GM12801 (cell line): Measurements from ENCODE around the gene BET1.

ENCODE experiments used
- TF ChIP-seq, protein P1 (sequence below): IDR thresholded peaks from one replicate; pipeline ENCODE4 v1.5.1; 2011; ENCODE audit warnings: control low read depth; ENCODE audit not compliant: insufficient read length; ENCODE audit errors: extremely low read depth

The BET1 gene

DNA sequence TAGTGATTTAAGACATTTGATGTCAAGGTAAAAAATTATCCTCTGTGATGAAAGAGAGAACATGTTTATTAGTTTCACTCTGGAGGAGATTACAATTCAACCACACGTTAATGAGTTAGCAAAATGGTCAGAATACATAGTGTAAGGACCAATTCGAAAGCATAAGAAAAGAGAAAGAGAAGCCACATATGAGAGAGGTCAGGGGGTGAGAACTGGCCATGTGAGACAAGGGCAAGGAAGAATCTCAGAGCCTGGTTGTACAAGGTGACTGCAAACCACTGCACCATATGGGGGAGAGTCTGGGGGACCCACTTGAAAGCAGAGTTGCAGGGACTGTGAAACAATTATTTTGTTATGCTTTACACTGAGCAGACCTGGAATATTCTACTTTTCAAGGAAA is 27.7 kb upstream of the BET1 start:
- TF ChIP-seq, protein P1, sequence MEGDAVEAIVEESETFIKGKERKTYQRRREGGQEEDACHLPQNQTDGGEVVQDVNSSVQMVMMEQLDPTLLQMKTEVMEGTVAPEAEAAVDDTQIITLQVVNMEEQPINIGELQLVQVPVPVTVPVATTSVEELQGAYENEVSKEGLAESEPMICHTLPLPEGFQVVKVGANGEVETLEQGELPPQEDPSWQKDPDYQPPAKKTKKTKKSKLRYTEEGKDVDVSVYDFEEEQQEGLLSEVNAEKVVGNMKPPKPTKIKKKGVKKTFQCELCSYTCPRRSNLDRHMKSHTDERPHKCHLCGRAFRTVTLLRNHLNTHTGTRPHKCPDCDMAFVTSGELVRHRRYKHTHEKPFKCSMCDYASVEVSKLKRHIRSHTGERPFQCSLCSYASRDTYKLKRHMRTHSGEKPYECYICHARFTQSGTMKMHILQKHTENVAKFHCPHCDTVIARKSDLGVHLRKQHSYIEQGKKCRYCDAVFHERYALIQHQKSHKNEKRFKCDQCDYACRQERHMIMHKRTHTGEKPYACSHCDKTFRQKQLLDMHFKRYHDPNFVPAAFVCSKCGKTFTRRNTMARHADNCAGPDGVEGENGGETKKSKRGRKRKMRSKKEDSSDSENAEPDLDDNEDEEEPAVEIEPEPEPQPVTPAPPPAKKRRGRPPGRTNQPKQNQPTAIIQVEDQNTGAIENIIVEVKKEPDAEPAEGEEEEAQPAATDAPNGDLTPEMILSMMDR, result no peak

DNA sequence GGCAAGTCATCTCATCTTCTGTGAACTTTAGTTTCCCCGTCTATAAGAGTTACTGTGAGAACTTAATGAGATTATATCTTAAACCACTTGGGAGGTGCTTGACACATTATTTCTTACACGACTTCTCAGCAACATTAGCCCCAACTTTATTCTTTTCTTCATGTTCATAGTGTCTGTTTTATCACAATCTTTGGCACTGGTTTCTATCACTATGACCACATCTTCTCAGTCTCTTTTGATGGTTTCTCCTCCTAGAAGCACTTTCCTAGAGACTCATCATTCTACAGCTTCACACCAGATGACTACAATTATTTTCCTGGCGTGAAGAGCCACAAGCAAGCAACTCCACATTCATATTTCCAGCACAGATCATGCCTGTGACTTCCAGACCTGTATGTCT is 26.5 kb upstream of the BET1 start:
- TF ChIP-seq, protein P1, result no peak

DNA sequence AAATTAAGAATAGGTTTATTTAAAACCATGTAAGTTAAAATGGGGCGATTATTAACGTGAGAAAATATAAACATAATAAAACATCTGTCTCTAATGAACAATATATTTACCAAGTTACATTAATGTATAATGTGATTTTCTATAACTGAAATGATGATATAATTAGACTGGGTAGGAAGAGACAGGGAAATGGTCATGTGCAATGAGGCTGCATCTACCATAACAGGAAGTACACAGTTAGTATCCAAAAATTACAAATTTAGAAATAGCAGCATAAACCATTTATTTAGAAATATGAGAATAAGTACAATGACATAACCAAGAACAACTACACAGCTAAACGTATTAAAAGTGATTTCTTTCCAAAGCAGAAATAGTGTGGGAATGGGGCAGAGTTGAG is 25.8 kb upstream of the BET1 start:
- TF ChIP-seq, protein P1, result no peak

DNA sequence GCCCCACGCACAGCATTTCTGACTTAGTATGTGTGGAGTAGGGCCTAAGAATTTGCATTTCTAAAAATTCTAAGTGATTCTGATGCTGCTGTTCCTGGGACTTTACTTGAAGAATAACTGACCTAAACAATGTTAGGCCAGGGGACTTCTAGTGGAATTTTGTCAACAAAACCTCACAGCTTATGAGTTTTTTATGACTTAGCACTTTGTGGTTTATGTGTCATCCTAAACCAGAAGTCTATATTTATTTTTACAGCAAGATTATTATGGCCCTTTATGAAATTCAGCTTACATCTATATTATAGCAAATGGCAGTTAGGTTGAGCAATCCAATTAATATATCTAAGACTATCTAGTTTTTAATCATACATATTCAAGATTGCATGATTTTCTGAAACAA is 24.6 kb upstream of the BET1 start:
- TF ChIP-seq, protein P1, result no peak

DNA sequence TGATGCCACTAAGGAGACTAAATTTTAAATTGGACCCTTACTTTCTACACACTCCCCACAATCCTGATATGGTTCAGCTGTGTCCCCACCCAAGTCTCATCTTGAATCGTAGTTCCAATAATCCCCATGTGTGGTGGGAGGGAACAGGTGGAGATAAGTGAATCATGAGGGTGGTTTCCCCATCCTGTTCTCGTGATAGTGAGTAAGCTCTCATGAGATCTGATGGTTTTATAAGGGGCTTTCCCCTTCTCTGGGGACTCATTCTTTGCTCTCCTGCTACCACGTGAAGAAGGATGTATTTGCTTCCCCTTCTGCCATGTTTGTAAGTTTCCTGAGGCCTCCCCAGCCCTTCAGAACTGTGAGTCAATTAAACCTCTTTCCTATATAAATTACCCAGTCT is 18.4 kb upstream of the BET1 start:
- TF ChIP-seq, protein P1, result no peak

DNA sequence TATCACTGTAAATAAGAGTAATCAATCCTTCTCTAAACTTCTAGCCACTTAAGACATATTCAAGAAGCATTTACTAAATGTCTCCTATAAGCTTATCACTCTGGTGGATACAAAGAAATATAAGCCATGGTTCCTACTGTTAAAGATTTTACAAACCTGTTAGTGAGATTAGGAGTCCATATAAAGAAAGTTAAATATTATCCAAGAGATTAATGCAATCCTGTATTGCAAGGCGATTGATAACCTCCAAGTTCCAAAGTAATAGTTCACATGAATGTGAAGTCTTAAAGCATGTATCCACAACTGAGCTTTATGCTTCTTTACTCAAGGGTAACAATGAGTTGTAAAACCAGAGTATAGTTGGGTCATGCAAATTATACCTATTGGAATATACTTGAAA is 12.6 kb upstream of the BET1 start:
- TF ChIP-seq, protein P1, result no peak

DNA sequence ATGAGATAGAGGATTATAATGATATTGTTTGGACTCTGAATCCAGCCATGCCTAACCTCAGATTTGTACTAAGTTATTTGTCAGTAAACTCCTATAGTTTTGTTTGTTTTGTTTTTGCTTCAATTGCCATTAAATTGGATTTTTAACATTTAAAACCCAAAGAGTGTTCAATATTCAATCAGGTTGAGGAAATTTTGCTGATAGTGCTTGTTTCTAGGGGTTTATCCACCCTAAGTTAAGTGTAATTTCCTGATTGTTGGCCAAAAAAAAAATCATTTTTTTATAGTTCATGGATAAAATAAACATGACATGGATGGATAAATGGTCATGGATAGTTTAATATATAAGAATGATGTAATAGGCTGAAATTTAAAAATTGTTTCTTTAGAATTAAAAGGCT is 11.4 kb upstream of the BET1 start:
- TF ChIP-seq, protein P1, result no peak

DNA sequence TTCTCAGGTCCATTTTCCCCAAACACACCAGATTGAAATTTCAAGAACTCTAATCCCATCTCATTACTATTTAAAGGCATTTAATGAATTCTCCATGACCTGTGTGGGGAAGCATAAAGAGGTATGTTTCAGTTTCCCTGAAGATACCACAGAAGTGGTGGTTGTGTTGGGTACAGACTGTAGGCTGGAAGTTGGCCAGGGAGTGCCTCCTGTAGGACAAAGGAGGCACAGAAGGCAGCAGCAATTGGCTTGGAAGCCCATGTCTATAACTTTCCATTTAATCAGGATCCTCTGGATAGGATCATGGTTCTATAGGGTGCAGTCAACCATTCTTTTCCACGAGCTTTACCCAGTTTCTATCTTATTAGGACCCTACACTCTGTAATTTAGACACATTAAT is 8.6 kb upstream of the BET1 start:
- TF ChIP-seq, protein P1, result no peak
